ENCODE measurements around the gene GET4.
A peak's percentile ranks its signal among the peaks of the same experiment; 100 is the strongest.
"Not testable (repeated sequence)": the region's sequence is repeated elsewhere in the genome, so short reads cannot be mapped to it uniquely, and the experiment has no call there.

Gene GET4

DNA sequence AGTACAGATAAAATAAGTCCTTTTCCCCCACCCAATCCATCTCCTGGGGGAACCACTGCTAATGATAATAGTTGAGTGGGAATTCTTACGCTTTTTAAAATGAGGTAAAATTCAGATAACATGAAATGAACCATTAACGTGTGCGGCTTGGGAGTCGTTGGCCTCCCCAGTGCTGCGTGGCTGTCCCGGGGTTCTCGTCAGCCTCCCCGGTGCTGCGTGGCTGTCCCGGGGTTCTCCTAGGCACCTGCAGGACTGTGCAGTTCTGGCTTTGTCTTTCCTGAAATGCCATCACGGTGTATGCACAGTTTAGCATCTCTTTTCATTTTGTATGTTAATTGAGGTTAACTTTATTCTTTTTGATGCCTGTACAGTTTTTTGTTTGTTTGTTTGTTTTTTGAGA lies 30.6 kb upstream of the GET4 start:
- DNase-seq, result no peak

DNA sequence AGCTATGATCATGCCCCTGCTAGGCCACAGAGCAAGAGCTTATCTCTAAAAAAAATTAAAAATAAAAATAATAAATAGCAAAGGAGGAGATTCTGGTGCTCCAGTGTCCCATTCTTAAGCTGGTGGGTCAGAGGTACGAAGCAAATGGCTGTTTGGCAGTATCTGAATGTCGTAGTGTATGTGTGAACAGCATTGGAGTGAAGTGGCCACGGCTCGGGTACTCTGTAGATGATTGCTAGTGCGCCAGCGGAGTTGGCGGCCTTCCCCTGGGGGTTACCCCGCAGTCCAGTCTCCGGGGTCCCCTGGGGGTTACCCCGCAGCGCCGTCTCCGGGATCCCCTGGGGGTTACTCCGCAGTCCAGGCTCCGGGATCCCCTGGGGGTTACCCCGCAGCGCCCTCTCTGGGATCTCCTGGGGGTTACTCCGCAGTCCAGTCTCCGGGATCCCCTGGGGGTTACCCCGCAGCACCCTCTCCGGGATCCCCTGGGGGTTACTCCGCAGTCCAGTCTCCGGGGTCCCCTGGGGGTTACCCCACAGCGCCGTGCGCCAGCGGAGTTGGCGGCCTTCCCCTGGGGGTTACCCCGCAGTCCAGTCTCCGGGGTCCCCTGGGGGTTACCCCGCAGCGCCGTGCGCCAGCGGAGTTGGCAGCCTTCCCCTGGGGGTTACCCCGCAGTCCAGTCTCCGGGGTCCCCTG lies 29.2 kb upstream of the GET4 start:
- DNase-seq, result not testable (repeated sequence)

DNA sequence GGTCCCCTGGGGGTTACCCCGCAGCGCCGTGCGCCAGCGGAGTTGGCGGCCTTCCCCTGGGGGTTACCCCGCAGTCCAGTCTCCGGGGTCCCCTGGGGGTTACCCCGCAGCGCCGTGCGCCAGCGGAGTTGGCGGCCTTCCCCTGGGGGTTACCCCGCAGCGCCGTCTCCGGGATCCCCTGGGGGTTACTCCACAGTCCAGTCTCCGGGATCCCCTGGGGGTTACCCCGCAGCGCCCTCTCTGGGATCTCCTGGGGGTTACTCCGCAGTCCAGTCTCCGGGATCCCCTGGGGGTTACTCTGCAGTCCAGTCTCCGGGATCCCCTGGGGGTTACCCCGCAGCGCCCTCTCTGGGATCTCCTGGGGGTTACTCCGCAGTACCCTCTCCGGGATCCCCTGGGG lies 28.6 kb upstream of the GET4 start:
- DNase-seq, result not testable (repeated sequence)

DNA sequence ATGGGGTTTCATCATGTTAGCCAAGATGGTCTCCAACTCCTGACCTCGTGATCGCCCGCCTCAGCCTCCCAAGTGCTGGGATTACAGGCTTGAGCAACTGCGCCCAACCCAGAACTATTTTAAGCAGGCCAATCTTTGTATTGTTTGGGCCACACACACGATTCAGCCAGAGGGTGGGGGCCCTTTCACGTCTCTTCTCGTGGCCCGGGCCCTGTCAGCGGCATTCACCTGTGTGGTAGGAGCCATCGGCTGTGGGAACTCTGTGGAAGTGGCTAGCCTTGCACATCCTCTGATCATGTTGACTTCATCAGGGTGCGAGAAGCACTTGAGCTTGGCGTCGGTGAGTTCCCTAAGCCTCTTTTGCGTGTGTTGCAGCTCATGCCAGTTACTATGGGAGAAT lies 27.2 kb upstream of the GET4 start:
- no peak for DNase-seq

DNA sequence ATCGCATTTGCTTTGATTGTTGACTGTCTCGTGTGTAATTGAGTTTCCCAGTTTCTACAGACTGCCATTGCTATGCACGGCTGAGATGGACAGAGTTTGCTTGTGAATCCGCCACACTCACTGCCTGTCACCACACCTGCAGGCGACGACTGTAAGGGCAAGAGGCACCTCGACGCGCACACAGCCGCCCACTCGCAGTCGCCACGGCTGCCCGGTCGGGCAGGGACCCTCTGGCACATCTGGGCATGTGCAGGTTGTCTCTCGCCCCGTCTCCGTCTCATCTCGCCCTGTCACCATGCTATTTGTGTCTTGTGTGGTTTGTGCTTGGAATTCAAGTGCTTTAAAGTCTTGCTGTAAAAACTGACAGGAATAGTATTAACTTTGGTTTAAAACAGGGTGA lies 26.6 kb upstream of the GET4 start:
- no peak for DNase-seq

DNA sequence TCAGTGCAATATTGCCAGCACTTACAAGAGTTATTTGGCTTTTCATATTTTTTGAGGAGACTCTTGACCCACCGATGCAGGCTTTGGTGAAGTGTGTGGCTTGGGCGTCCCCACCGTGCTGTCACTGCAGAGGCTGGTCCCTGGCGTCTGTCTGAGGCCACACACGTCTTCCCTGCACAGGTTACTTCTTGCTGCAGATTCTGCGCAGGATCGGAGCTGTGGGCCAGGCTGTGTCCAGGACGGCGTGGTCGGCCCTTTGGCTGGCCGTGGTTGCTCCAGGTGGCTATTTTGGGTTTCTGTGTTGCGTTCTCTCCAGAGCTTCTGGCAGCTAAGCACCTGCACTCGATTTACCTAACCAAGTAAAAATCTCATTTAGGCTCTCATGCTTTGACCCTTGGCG lies 25.1 kb upstream of the GET4 start:
- no peak for DNase-seq

DNA sequence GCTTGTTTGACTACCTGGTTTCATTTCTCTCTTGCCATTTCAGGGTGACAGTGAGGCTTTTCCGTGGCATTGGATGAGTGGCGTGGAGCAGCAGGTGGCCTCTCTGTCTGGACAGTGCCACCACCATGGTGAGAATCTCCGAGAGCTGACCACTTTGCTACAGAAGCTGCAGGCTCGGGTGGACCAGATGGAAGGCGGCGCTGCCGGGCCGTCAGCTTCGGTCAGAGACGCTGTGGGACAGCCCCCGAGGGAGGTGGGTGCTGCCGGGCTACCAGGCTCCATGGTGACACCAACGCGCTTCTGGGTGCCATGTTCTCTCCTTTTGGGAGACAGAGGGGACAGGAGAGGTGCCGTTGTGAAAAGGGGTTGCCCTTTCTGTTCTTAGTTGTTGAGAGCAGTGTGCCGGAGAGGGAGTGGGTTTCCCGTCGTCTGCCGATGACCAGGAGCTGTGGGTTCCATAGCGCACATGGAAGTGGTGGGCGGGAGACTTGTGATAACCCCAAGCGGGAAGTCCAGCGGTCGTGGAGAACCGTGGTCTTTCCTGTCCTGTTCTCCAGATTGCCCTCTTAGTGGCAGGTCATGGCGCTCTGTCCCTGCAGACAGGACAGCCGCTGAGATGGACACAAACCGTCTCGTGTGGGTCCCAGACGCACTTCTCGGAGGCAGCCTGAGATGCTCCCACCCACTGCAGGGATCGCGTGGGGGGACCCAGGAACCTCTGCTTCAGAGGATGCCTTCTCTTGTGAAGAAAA lies 22.8 kb upstream of the GET4 start:
- no peak for DNase-seq

DNA sequence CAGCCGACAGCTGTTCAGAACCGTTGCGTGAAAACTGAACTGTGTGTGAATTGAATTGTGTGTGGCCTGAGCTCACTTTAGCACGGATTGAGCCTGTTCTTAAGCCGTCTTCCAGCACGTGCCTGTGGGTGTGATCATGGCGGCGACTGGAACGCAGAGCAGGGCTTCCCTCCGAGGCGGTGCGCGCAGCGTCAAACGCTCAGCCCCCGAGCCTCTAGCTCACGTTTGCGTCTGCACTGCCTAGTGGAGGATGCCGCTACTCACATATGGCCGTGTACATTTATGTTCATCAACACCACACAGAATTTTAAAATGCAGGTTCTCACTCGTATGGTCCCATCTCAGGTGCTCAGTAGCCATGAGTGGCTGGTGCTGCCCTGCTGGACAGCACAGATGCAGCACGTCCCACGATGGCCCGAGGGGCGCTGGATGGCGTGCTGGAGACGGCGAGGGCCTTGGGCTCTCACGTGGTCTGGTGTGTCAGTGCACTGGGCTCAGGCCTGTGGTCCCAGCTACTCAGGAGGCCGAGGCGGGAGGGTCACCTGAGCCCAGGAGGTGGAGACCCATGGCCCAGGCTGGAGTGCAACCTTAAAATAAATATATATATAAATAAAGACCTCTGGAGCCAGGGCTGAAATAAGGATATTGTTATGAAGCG lies 22.1 kb upstream of the GET4 start:
- no peak for DNase-seq

DNA sequence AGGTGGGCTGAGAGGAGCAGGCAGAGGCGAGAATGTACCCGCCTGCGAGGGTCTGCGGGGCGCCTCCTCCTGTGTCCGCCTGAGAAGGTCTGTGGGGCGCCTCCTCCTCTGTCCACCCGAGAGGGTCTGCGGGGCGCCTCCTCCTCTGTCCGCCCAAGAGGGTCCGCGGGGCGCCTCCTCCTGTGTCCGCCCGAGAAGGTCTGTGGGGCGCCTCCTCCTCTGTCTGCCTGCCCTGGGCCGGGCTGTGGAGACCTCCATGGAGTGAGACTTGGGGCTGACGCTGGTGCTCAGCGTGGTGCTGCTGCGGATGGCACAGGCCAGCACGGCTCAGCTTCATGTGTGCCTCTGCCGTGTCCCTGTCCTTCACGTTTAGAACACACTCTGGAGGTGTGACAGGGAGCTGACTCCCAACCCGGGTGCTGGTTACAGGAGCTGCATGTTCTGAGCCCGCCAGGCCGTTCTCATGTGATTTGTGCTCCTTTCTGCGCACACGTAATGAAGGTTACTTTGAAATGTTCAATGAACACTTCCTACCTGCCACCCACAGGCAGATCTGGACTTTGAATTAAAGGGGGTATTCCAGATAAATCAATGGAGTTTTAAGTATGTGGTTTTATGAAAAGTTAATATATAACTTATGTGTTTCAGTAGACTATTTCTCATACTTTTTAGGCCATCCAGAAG lies 20.5 kb upstream of the GET4 start:
- no peak for DNase-seq

DNA sequence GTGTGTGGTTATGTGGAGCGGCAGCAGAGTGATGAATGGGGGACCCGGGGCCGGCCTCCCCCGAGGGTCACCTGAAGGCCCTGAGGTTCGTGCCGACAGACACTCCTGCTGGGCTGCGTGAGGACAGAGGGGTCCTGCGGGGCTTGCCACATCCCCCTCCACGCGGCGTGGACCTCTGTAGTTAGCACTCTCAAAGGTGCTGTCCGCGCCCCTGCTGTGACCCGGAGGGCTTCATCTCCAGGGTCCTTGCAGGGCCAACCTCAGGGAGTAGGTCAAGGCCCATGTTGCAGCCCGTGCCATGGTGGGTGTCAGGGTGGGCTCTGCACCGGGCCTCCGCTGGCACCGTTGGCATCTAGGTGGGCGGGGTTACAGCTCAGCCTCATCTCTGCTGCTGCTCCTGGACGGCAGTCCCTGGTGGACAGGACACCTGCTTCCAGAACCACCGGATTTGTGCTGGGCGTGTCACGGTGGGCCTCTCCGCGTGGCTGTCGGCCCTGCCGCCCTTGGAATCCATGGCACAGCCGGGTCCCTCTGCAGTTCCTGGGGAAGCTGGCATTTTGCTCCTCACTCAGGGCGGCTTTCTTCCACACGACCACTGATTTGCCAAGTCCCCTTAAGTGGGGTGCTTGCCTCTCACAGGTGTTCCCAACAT lies 19.8 kb upstream of the GET4 start:
- no peak for DNase-seq

DNA sequence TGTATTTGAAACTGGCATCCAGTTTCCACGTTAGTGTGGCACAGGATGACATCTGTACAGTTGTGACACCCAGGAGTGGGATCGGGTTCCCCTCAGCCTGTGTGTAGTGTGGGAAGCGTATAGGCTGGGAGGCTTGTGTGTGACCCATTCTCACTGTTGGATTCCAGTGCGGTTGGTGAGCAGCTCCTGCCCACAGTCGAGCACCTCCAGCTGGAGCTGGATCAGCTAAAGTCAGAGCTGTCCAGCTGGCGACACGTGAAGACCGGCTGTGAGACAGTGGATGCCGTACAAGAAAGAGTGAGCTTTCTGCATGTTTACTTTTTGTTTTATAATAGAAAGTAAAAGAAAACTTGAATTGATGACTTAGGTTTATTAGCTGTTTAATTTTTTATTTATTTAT lies 18.7 kb upstream of the GET4 start:
- no peak for DNase-seq

DNA sequence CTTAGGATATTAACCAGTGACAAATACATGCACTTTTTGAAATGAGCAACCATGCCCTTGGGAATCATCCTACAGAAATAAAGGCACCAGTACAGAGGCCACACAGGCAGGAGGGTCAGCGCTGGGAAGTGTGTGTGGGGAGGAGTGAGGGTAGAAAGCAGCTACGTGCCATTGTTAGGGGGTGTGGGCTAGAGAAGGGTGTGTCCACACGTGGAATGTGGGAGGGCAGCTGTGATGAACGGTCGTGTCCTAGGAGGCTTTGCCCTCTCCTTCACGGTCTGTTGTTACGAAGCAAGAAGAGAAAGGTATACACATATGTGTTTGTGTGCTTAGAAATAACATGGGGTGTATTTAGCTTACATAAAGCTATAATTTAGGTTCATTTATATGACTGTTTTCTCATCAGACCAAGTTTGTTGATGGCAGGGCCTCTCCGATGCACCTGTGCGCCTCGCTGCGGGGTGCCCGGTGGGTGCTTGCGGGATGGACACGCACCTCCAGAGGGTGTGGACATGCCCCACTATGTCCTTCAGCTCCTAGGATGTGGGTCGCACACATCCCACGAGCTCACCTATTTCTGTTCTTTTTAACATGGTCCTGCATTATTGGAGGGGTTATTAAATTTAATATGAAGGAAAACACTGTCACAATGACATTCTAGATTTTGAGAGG lies 16.9 kb upstream of the GET4 start:
- no peak for DNase-seq

DNA sequence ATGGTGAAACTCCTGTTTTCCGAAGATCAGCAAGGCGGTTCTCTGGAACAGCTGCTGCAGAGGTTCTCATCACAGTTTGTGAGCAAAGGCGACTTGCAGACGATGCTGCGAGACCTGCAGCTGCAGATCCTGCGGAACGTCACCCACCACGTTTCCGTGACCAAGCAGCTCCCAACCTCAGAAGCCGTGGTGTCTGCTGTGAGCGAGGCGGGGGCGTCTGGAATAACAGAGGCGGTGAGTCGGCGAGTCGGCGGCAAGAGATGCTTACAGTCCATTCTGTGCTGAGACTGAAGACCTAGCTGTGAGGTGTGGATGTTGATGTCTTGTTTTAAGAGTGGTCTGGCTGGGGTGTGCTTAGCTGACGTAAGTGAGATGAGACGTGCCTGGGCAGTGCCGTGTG lies 16.2 kb upstream of the GET4 start:
- DNase-seq, result peak in 1 of 2 donors; percentile 19

DNA sequence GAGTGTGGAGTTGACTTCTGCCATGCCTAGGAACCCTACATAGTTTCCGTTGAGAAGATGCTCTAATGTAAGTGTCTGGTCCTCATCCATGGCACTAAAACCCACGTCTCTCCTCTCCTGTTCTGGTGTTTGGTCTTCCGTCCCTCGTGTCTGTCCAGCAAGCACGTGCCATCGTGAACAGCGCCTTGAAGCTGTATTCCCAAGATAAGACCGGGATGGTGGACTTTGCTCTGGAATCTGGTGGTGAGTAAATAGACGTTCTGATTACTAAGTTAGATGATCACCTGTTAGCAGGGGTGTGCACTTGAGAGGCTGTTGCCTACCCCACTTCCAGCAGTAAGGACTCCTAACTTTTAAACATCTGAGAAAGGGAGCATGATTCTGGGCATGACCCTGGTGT lies 15.1 kb upstream of the GET4 start:
- no peak for DNase-seq

DNA sequence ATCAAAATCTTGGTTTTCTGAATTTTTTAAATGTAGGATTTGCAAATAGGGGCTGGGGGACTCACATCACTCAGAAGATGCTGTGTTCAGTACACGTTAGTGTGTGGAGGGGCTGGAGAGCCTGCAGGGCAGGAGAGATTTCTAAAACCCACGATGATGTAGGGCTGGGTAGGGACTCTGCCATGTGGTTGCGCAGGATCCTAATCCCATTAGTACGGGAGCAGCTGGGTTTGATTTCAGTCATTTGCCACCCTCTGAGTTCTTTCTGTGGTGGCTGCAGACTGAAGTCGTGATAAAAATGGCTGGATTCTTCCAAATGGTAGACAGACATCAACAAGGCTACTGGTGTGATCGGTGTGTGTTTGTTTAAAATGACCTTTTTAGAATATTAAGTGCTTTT lies 14.2 kb upstream of the GET4 start:
- DNase-seq, result no peak

DNA sequence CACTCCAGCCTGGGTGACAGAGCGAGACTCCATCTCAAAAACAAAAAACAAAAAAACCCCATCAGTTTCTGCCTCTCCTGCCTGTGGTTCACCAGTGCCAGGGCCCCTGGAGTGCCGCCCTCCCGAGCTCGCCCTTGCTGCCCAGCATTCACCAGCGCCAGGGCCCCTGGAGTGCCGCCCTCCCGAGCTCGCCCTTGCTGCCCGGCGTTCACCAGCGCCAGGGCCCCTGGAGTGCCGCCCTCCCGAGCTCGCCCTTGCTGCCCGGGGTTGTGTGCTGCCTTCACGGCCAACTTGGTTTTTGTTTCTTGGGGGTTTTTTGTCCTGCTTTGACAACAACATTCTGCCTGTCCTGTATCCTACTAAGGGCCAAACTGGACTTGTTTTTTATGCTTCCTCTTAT lies 13.2 kb upstream of the GET4 start:
- no peak for DNase-seq

DNA sequence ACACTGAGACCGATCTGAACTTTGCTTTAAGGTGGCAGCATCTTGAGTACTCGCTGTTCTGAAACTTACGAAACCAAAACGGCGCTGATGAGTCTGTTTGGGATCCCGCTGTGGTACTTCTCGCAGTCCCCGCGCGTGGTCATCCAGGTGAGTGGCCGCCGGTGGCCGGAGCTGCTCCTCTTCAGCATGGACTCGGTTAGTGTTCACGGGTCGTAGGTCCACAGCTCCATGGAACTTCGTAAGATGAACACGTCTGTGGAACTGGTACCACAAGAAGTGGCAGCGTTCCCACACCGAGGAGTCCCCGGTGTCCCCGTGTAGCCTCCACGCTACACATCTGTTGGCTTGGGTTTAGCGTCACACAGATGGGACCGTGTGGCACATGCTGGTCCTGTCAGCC lies 10.4 kb upstream of the GET4 start:
- DNase-seq, result no peak

DNA sequence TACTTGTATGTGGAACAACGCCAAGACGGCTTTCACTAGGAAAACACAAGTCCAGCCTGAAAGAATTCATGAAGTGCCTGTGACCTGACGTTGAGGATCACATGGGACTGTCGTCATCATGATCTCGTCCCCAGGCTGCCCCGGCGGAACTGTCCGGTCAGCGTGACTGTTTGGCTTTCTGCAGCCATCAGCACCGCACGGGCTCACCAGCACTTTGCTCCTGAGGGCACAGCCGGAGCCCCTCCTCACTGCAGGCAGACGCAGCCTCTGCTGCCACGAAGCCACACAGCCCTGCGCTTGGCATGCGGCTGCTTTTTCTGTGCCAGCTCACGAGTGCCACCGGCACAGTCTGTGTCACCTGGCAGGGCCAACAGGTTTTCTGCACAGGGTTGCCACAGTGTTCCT lies 9.4 kb upstream of the GET4 start:
- no peak for DNase-seq

DNA sequence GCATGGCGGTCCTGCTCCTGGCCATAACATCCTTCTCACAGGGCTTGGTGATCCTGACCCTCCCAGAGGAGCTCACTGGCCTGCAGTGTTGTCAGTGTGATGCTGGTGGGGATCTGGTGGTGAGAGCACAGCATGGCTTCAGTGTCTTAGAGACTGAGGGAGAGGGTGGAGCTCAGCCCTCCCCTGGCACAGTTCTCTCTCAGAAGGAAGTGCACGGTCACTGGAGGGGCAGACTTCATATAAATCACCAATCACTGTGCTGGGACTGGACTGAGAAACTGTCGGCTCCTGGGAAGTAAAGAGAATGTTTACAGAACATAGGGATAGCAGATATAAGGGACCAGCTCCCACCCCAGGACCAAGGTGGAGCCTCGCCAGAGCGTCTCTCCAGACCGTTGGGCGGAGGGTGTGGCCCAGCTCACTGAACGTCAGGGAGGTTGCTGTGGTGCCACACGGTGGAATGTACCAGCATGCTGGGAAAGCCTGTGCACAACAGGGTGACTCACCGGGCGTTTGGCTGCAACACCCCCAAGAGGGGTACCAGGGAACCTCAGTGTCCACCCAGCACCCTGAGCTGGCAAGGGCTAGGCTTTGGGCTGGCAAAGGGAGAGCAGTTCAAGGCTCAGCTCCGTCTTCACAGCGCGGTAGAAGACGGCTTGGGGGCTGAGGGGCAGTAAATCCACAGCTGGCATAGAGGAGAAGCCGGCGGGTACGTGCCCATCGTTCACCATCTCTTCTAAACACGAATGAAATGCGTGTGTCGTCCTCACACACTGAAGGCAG lies 8.8 kb upstream of the GET4 start:
- no peak for DNase-seq

DNA sequence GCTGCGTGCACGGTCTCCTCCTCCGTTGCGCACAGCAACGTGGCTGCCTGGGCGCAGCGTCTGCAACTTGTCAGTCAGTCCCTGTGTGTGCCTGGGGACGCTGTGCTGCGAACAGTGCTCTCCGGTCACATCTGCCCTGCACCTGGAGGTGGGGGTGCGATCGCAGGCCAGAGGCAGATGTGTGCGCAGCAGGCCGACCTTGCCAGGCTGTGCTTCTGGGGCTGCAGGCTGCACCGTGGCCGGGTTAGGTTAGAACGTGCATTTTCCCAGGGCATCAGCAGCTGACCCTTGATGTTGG lies 8.2 kb upstream of the GET4 start:
- no peak for DNase-seq

DNA sequence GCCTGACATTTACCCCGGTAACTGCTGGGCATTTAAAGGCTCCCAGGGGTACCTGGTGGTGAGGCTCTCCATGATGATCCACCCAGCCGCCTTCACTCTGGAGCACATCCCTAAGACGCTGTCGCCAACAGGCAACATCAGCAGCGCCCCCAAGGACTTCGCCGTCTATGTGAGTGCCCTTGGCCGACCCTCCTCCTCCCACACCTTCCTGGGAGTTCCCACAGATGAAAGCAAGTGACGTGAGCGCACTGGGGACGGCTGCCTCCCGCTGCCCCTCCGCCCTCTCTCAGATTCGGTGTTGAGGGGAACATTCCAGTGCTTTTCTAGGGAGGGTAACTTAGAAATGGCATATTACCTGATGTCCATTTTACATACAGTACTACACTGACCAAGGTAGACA lies 7.0 kb upstream of the GET4 start:
- no peak for DNase-seq
